Measurements from ENCODE around the gene APOB. TPM values are rescaled to one million over a fixed set of nuclear protein-coding genes. Genes with fewer than 3 reads are reported as not detected.

The APOB gene
- polyA plus RNA-seq, 1 of the 3 experiments (the other 2 are of a cell fraction), result not detected

- Histone ChIP-seq H3K9me3 (no peaks in the 10 kb centered on the region), H3K9me2 (no peaks in the 10 kb centered on the region), H3K4me3 (ENCODE audit: low read depth in 2 of 2, low read length in 1 of 2) (no peak overlapping the region), H3K4me2 (no peak overlapping the region), H3F3A (replicated peaks; ENCODE audit: insufficient read depth) (no peaks in the 10 kb centered on the region), H3K27ac (ENCODE audit: low read depth in 2 of 2, low read length in 1 of 2) (no peak overlapping the region), H3K27me3 (ENCODE audit: insufficient read depth) (peaks cover 14% of the 10 kb centered on the region; the same call in 1 of the 2 replicates), H4K20me1 (ENCODE audit: insufficient read depth) (no peaks in the 10 kb centered on the region), H3K4me1 (ENCODE audit: control insufficient read depth in 1 of 2, insufficient read depth in 2 of 2, low read depth in 1 of 2, low read length in 1 of 2) (no peaks in the 10 kb centered on the region; a peak in 1 of 4 replicates), H2AFZ (ENCODE audit: low read depth) (no peak overlapping the region), H3K9ac (no peak overlapping the region), H3K79me2 (ENCODE audit: insufficient read depth) (no peaks in the 10 kb centered on the region), H3K36me3 (replicated peaks in 1 of 2; ENCODE audit: control insufficient read depth in 1 of 2, insufficient read depth in 2 of 2, low read length in 1 of 2) (no peaks in the 10 kb centered on the region)
- TF ChIP-seq TEAD4 (IDR thresholded peaks at IDR 0.05; ENCODE audit: borderline replicate concordance, insufficient read depth) (no peak), USF2 (IDR thresholded peaks at IDR 0.05; ENCODE audit: borderline replicate concordance, low read depth, low read length) (no peak), PBX3 (IDR thresholded peaks at IDR 0.05) (no peak)
- ChIA-PET POLR2A (interaction anchor here (0.6 kb wide), 1 partner anchor 177 kb away, joined by 4 read pairs; no protein-coding TSS in a partner anchor), CTCF (interaction anchor here (0.6 to 14.3 kb wide), 33 partner anchors 9 to 310 kb away, joined by 3 to 427 read pairs (median 9); partner anchors contain the start of genes APOB, GDF7 and HS1BP3)
- DNase-seq, result no peak
- 43% methylated on average over 7 of the region's 7 CpGs for WGBS (ENCODE audit: low lambda C conversion rate)
Measured at GRCh38 chr2:20961858-20962257, 82.0 kb downstream of the APOB start.

- H3K4me1 ChIP-seq (ENCODE audit: control insufficient read depth in 1 of 2, insufficient read depth in 2 of 2, low read depth in 1 of 2, low read length in 1 of 2), result no peaks in the 10 kb centered on the region; a peak in 1 of 4 replicates
- H3K4me2 ChIP-seq, result no peak overlapping the region
- TF ChIP-seq TEAD4 (IDR thresholded peaks at IDR 0.05; ENCODE audit: borderline replicate concordance, insufficient read depth) (no peak), RFX5 (IDR thresholded peaks at IDR 0.05; ENCODE audit: low read length) (no peak), SIN3A (IDR thresholded peaks at IDR 0.05; ENCODE audit: borderline replicate concordance, low read depth, low read length) (no peak), CHD2 (IDR thresholded peaks at IDR 0.05; ENCODE audit: low read length, partially characterized antibody) (no peak), FOXM1 (IDR thresholded peaks at IDR 0.05; ENCODE audit: low read depth) (no peak), YY1 (IDR thresholded peaks at IDR 0.05; ENCODE audit: low read depth) (no peak), IRF3 (IDR thresholded peaks at IDR 0.05; ENCODE audit: low read depth, low read length) (no peak), RAD21 (IDR thresholded peaks at IDR 0.05; ENCODE audit: low read length) (no peak)
- H3K27me3 ChIP-seq (ENCODE audit: insufficient read depth), result no peaks in the 10 kb centered on the region; the same call in 1 of the 2 replicates
- no peaks in the 10 kb centered on the region for H3K79me2 ChIP-seq (ENCODE audit: insufficient read depth)
- H3K9me3 ChIP-seq, result no peaks in the 10 kb centered on the region
- DNase-seq, result no peak
- no peaks in the 10 kb centered on the region for H3K36me3 ChIP-seq (replicated peaks in 1 of 2; ENCODE audit: control insufficient read depth in 1 of 2, insufficient read depth in 2 of 2, low read length in 1 of 2)
- no peak overlapping the region for H3K4me3 ChIP-seq (ENCODE audit: low read depth in 2 of 2, low read length in 1 of 2)
- no peaks in the 10 kb centered on the region for H3F3A ChIP-seq (replicated peaks; ENCODE audit: insufficient read depth)
- no peaks in the 10 kb centered on the region for H4K20me1 ChIP-seq (ENCODE audit: insufficient read depth)
- no peaks in the 10 kb centered on the region for H3K9me2 ChIP-seq
- POLR2A ChIA-PET, result no interaction called here
- no peak overlapping the region for H3K27ac ChIP-seq (ENCODE audit: low read depth in 2 of 2, low read length in 1 of 2)
- H3K9ac ChIP-seq, result no peak overlapping the region
- H2AFZ ChIP-seq (ENCODE audit: low read depth), result no peak overlapping the region
- CTCF ChIA-PET, result interaction anchor here (0.7 to 14.3 kb wide), 12 partner anchors 16 to 309 kb away, joined by 3 to 427 read pairs (median 8); partner anchors contain the start of genes GDF7 and HS1BP3
- WGBS (ENCODE audit: low lambda C conversion rate), result 38% methylated on average over 4 of the region's 4 CpGs
Measured at GRCh38 chr2:20960003-20960402, 83.9 kb downstream of the APOB start.
